Muscle of arm (tissue), 12 donors: ENCODE data around the gene ATP1A3. TPM values are rescaled to one million over a fixed set of nuclear protein-coding genes. Genes with fewer than 3 reads are reported as not detected.
"Not testable (repeated sequence)": the region's sequence is repeated elsewhere in the genome, so short reads cannot be mapped to it uniquely, and the experiment has no call there.

Experiments
- DNase-seq: peaks from one replicate; pipeline ENCODE4 v3.0.0-alpha.2; 2013
- polyA plus RNA-seq, 12 donors: library from polyadenylated mRNA; unstranded; fragments of 120-200 nt; gene quantifications; one replicate each; pipeline ENCODE4 v1.2.1, GENCODE V29; 2013; ENCODE audit not compliant: insufficient read length in 12 of 12

The ATP1A3 gene
- polyA plus RNA-seq, 12 donors: 0.30 to 16.6 (median 0.59) TPM; not detected in 1

- no peak for DNase-seq
These were observed 46.9 kb downstream of the ATP1A3 start for GRCh38 chr19:41947091-41947490.

- DNase-seq: no peak
These were observed 48.8 kb downstream of the ATP1A3 start for GRCh38 chr19:41945135-41945766.

GRCh38 chr19:41944336-41944735 is 49.7 kb downstream of the ATP1A3 start:
- DNase-seq: no peak

- DNase-seq: no peak
These were observed 52.4 kb downstream of the ATP1A3 start for GRCh38 chr19:41941410-41942202.

- DNase-seq: no peak
These were observed 53.2 kb downstream of the ATP1A3 start for GRCh38 chr19:41940731-41941409.

- DNase-seq: peak; percentile 48
These were observed 53.9 kb downstream of the ATP1A3 start for GRCh38 chr19:41939861-41940730.

GRCh38 chr19:41939209-41939608 is 54.8 kb downstream of the ATP1A3 start:
- not testable (repeated sequence) for DNase-seq

GRCh38 chr19:41937525-41938468 is 56.2 kb downstream of the ATP1A3 start:
- DNase-seq: no peak

GRCh38 chr19:41936961-41937360 is 57.1 kb downstream of the ATP1A3 start:
- no peak for DNase-seq

GRCh38 chr19:41936416-41936850 is 57.6 kb downstream of the ATP1A3 start:
- no peak for DNase-seq

GRCh38 chr19:41935760-41936415 is 58.1 kb downstream of the ATP1A3 start:
- DNase-seq: no peak

GRCh38 chr19:41934849-41935374 is 59.1 kb downstream of the ATP1A3 start:
- peak; percentile 48 for DNase-seq

- DNase-seq: no peak
These were observed 60.2 kb downstream of the ATP1A3 start for GRCh38 chr19:41933693-41934426.

GRCh38 chr19:41932720-41933332 is 61.2 kb downstream of the ATP1A3 start:
- no peak for DNase-seq

GRCh38 chr19:41932259-41932719 is 61.7 kb downstream of the ATP1A3 start:
- DNase-seq: no peak

GRCh38 chr19:41930926-41931592 is 63.0 kb downstream of the ATP1A3 start:
- DNase-seq: no peak

GRCh38 chr19:41930322-41930722 is 63.7 kb downstream of the ATP1A3 start:
- no peak for DNase-seq
